Epidermal melanocyte (primary cell): ENCODE data around the gene FAM72B.
"Not testable (repeated sequence)": the region's sequence is repeated elsewhere in the genome, so short reads cannot be mapped to it uniquely, and the experiment has no call there.

ENCODE experiments used
- DNase-seq: peaks from one replicate; pipeline ENCODE4 v3.0.0; 2011; ENCODE audit warnings: low spot score; ENCODE audit not compliant: insufficient read length

Gene FAM72B

GRCh38 chr1:121152788-121153187 lies 31.4 kb downstream of the FAM72B start:
- not testable (repeated sequence) for DNase-seq

GRCh38 chr1:121151294-121151693 lies 32.8 kb downstream of the FAM72B start:
- not testable (repeated sequence) for DNase-seq

GRCh38 chr1:121148489-121149190 lies 35.5 kb downstream of the FAM72B start:
- DNase-seq = not testable (repeated sequence)

GRCh38 chr1:121140393-121140792 lies 43.7 kb downstream of the FAM72B start:
- not testable (repeated sequence) for DNase-seq

GRCh38 chr1:121131494-121131893 lies 52.6 kb downstream of the FAM72B start:
- DNase-seq = not testable (repeated sequence)

GRCh38 chr1:121118480-121118824 lies 65.7 kb downstream of the FAM72B start:
- not testable (repeated sequence) for DNase-seq
